ENCODE data around the gene RNF44. TPM values are rescaled to one million over a fixed set of nuclear protein-coding genes. Genes with fewer than 3 reads are reported as not detected.

The RNF44 gene
- total RNA-seq, 1 experiment from 2014 or later: 58.4 TPM

- peak overlapping the region; percentile 65 to 89; a peak in 3 of 4 replicates for H3K4me3 ChIP-seq (replicated peaks in 1 of 2; ENCODE audit: low read depth in 1 of 2, low read length in 2 of 2)
- peaks cover 2% of the 10 kb centered on the region; the same call in 1 of the 2 replicates for H3K79me2 ChIP-seq (ENCODE audit: insufficient read depth, low read length)
- H2AFZ ChIP-seq (ENCODE audit: low read depth, low read length, poor library complexity, severe bottlenecking): no peak overlapping the region
- peak overlapping the region; percentile 99 for H3K4me2 ChIP-seq (ENCODE audit: low read length)
- BruUV-seq (replicated peaks): no TSS peak
- RAD21 ChIA-PET (ENCODE audit: low non-redundant PET in 1 of 2, low total read pairs in 2 of 2, uncharacterized antibody in 2 of 2, unreplicated experiment in 2 of 2): no interaction called here
- no peaks in the 10 kb centered on the region for H3K9me2 ChIP-seq (ENCODE audit: insufficient read depth)
- H3K36me3 ChIP-seq (ENCODE audit: control insufficient read depth in 1 of 2, insufficient read depth in 2 of 2, low read length in 2 of 2): no peaks in the 10 kb centered on the region
- H3K9ac ChIP-seq (ENCODE audit: low read length): peak overlapping the region; percentile 90
- intact Hi-C loops (cut with micrococcal nuclease): loop anchor here (5.0 kb wide), 1 partner anchor 729 kb away; no protein-coding TSS in a partner anchor
- no peak for DNase-seq (ENCODE audit: low read depth, low spot score)
- peak overlapping the region; percentile 92 for H3K27ac ChIP-seq (ENCODE audit: low read depth, low read length)
- no peaks in the 10 kb centered on the region for H3K9me3 ChIP-seq (ENCODE audit: control insufficient read depth in 1 of 2, insufficient read depth in 1 of 2, low read depth in 1 of 2, low read length in 2 of 2)
- POLR2A ChIA-PET: no interaction called here
- no peak for ATAC-seq
- H3K4me1 ChIP-seq (ENCODE audit: control insufficient read depth in 1 of 2, insufficient read depth in 2 of 2, low read length in 2 of 2): peaks cover 39 to 61% of the 10 kb centered on the region in 2 experiments
- H3K27me3 ChIP-seq (ENCODE audit: insufficient read depth, low read length): no peaks in the 10 kb centered on the region
- no peaks in the 10 kb centered on the region for H4K20me1 ChIP-seq (ENCODE audit: insufficient read depth)
- TF ChIP-seq ELF1 (IDR thresholded peaks at IDR 0.05; ENCODE audit: borderline replicate concordance, low read depth) (no peak), POLR2AphosphoS5 (IDR thresholded peaks at IDR 0.05; ENCODE audit: low read depth, low read length) (peak; percentile 34)
- CTCF ChIA-PET: no interaction called here
Observed at GRCh38 chr5:176541338-176542134, 4.3 kb upstream of the RNF44 start.

- H3K9ac ChIP-seq (ENCODE audit: low read length): no peak overlapping the region
- CTCF ChIA-PET: no interaction called here
Observed at GRCh38 chr5:176540956-176541337, 3.7 kb upstream of the RNF44 start.

More at GRCh38 chr5:176540956-176541337, 3.7 kb upstream of the RNF44 start:
- no peak for ATAC-seq
- DNase-seq (ENCODE audit: low read depth, low spot score): no peak
- Histone ChIP-seq H3K9me2 (ENCODE audit: insufficient read depth) (no peaks in the 10 kb centered on the region), H3K27ac (ENCODE audit: low read depth, low read length) (peak overlapping the region; percentile 92; the same call in 1 of the 2 replicates), H2AFZ (ENCODE audit: low read depth, low read length, poor library complexity, severe bottlenecking) (no peak overlapping the region), H3K9me3 (ENCODE audit: control insufficient read depth in 1 of 2, insufficient read depth in 1 of 2, low read depth in 1 of 2, low read length in 2 of 2) (no peaks in the 10 kb centered on the region), H3K4me2 (ENCODE audit: low read length) (peak overlapping the region; percentile 99), H3K36me3 (ENCODE audit: control insufficient read depth in 1 of 2, insufficient read depth in 2 of 2, low read length in 2 of 2) (no peaks in the 10 kb centered on the region), H4K20me1 (ENCODE audit: insufficient read depth) (no peaks in the 10 kb centered on the region), H3K27me3 (ENCODE audit: insufficient read depth, low read length) (no peaks in the 10 kb centered on the region), H3K79me2 (ENCODE audit: insufficient read depth, low read length) (peaks cover 8% of the 10 kb centered on the region), H3K4me3 (replicated peaks in 1 of 2; ENCODE audit: low read depth in 1 of 2, low read length in 2 of 2) (no peak overlapping the region), H3K4me1 (ENCODE audit: control insufficient read depth in 1 of 2, insufficient read depth in 2 of 2, low read length in 2 of 2) (peaks cover 35 to 58% of the 10 kb centered on the region in 2 experiments)
- no TSS peak for BruUV-seq (replicated peaks)
- no peak for TF ChIP-seq EGR1 (IDR thresholded peaks at IDR 0.05; ENCODE audit: low read depth)
- POLR2A ChIA-PET: no interaction called here
- intact Hi-C loops (cut with micrococcal nuclease): loop anchor here (5.0 kb wide), 1 partner anchor 729 kb away; no protein-coding TSS in a partner anchor
- RAD21 ChIA-PET (ENCODE audit: low non-redundant PET in 1 of 2, low total read pairs in 2 of 2, uncharacterized antibody in 2 of 2, unreplicated experiment in 2 of 2): no interaction called here
